K562 (cell line): ENCODE measurements around the gene HNMT. TPM values are rescaled to one million over a fixed set of nuclear protein-coding genes. Genes with fewer than 3 reads are reported as not detected.
"Not testable (repeated sequence)": the region's sequence is repeated elsewhere in the genome, so short reads cannot be mapped to it uniquely, and the experiment has no call there.

Experiments
- ATAC-seq: fragments of 200-7000 bp; cut with Tn5 transposase; 3 replicates; pipeline ENCODE4 v1.9.1; 2020; ENCODE audit warnings: moderate library complexity
- BruUV-seq: library from RNA; stranded (reverse); fragments of 400-500 nt; replicated peaks from 2 replicates; lab custom pipeline; 2021; lab: Mats Ljungman, UMichigan
- CTCF ChIA-PET: fragments of 300-600 bp; formaldehyde crosslinking; extraction: SDS; loops from one replicate; lab custom pipeline; 2021; ENCODE audit warnings: low intra/inter-chr PET ratio; lab: Yijun Ruan, JAX
- POLR2A ChIA-PET: fragments of 300-600, 350-650 bp; sonication (Branson Sonifier 250); formaldehyde crosslinking; extraction: SDS; loops from one replicate; lab custom pipeline; 2021; ENCODE audit warnings: antibody characterized with exemption, inconsistent platforms; lab: Yijun Ruan, JAX
- DNase-seq, 4 experiments: peaks; one replicate each; pipeline versions ENCODE4 v3.0.0 to v3.0.0-alpha.2; 2011 to 2018; ENCODE audit warnings: low spot score in 3 of 4, mixed read lengths in 3 of 4; ENCODE audit errors: extremely low read depth in 1 of 4
- FAIRE-seq: peaks from 2 replicates; lab custom pipeline; 2011; peaks lifted over from hg19 to GRCh38; lab: Jason Lieb, UNC
- H2AFZ ChIP-seq: 2 replicates; pipeline ENCODE4 v1.6.0; 2011; ENCODE audit warnings: low read depth, low read length, control low read depth, inconsistent platforms
- H3K27ac ChIP-seq: fragments of 200-600 bp; 3 replicates; pipeline ENCODE4 v1.8.0; 2011; ENCODE audit warnings: low read depth, mild to moderate bottlenecking, control low read depth, inconsistent platforms, low read length, moderate library complexity, mixed read lengths; ENCODE audit errors: extremely low read depth
- H3K27me3 ChIP-seq, 2 experiments: fragments of 300-600 bp in 1 of 2; 2 replicates in 1 of 2; 3 replicates in 1 of 2; pipeline versions ENCODE4 v1.6.0 to v1.8.0; 2011; ENCODE audit warnings: inconsistent platforms in 2 of 2, low read length in 2 of 2, mild to moderate bottlenecking in 1 of 2, mixed read lengths in 1 of 2, moderate library complexity in 1 of 2; ENCODE audit not compliant: control insufficient read depth in 2 of 2, insufficient read depth in 2 of 2
- H3K36me3 ChIP-seq: fragments of 300-600 bp; 3 replicates; pipeline ENCODE4 v1.8.0; 2011; ENCODE audit warnings: mild to moderate bottlenecking, low read length, inconsistent platforms; ENCODE audit not compliant: control insufficient read depth, insufficient read depth
- H3K4me1 ChIP-seq, 2 experiments: fragments of 200-600 bp in 1 of 2; replicated peaks in 1 of 2; 2 replicates in 1 of 2; 3 replicates in 1 of 2; pipeline versions ENCODE4 v1.5.1 to v1.8.0; 2011; ENCODE audit warnings: inconsistent platforms in 2 of 2, low read length in 2 of 2, mild to moderate bottlenecking in 1 of 2, mixed read lengths in 1 of 2, moderate library complexity in 1 of 2; ENCODE audit not compliant: control insufficient read depth in 2 of 2, insufficient read depth in 2 of 2
- H3K4me2 ChIP-seq: 2 replicates; pipeline ENCODE4 v1.6.1; 2011; ENCODE audit warnings: low read length, control low read depth, inconsistent platforms, mixed read lengths; ENCODE audit not compliant: insufficient read depth
- H3K4me3 ChIP-seq: fragments of 200-600 bp; sonication (generic), shearing (Covaris generic); 2 replicates; pipeline ENCODE4 v1.5.1; 2016; ENCODE audit warnings: control low read depth, inconsistent platforms
- H3K79me2 ChIP-seq: fragments of 200-600 bp; 3 replicates; pipeline ENCODE4 v1.8.0; 2011; ENCODE audit warnings: low read length, inconsistent platforms; ENCODE audit not compliant: control insufficient read depth, insufficient read depth
- H3K9ac ChIP-seq, 2 experiments: 2 replicates each; pipeline versions ENCODE4 v1.6.0 to v1.6.1; 2011; ENCODE audit warnings: low read depth in 2 of 2, low read length in 2 of 2, control low read depth in 1 of 2, inconsistent platforms in 1 of 2, mild to moderate bottlenecking in 1 of 2, mixed read lengths in 1 of 2; ENCODE audit not compliant: insufficient read depth in 1 of 2
- H3K9me1 ChIP-seq: one replicate; pipeline ENCODE4 v1.6.0; 2011; ENCODE audit warnings: inconsistent platforms, mild to moderate bottlenecking, low read length, moderate library complexity; ENCODE audit not compliant: control insufficient read depth, insufficient read depth
- H3K9me3 ChIP-seq: replicated peaks from 2 replicates; pipeline ENCODE4 v1.5.1; 2011; ENCODE audit warnings: low read depth, low read length, inconsistent platforms; ENCODE audit not compliant: control insufficient read depth, insufficient read depth
- H4K20me1 ChIP-seq: replicated peaks from 2 replicates; pipeline ENCODE4 v1.6.1; 2011; ENCODE audit warnings: low read length, inconsistent platforms, mixed read lengths; ENCODE audit not compliant: control insufficient read depth, insufficient read depth
- WGBS: fragments of 100-300 bp; shearing (Covaris generic); methylation state at CpG from one replicate; pipeline ENCODE4 v1.1.6; 2016; ENCODE audit warnings: low coverage, mixed read lengths; ENCODE audit not compliant: insufficient coverage; ENCODE audit errors: missing lambda C conversion rate; 5-methylcytosine and 5-hydroxymethylcytosine counted together
- in situ Hi-C: fragments of 300-500 bp; cut with MboI; formaldehyde crosslinking; loops from 4 replicates; pipeline ENCODE4 v1.15.0; 2018; ENCODE audit warnings: inconsistent platforms, mixed read lengths
- intact Hi-C: fragments of 100-400 bp; cut with micrococcal nuclease; formaldehyde crosslinking; loops from 2 replicates; pipeline ENCODE4 v1.14.2; 2022
- polyA plus RNA-seq, 8 experiments: library from polyadenylated mRNA; depleted of rRNA in 4 of 8; stranded (reverse) in 5 of 8; unstranded in 3 of 8; fragments of >200 nt; fragmentation: Nextera tagmentation in 2 of 8; fragmentation: Illumina TruSeq in 1 of 8; extraction: Ambion mirVana in 2 of 8; extraction: Trizol in 1 of 8; gene quantifications; 2 replicates each; pipeline versions ENCODE4 v1.2.1 to v1.2.3, GENCODE V29; 2011 to 2014; ENCODE audit warnings: inconsistent platforms in 1 of 8, missing spikeins in 1 of 8
- total RNA-seq, 7 experiments: library from RNA; depleted of rRNA in 6 of 7; stranded (reverse); fragments of >200 nt in 6 of 7; fragmentation: Illumina TruSeq in 2 of 7; extraction: Trizol in 2 of 7; gene quantifications; 2 replicates each; pipeline versions ENCODE4 v1.2.1 to v1.2.3, GENCODE V29; 2011 to 2021; ENCODE audit warnings: low replicate concordance in 1 of 7

The HNMT gene
- total and polyA plus RNA-seq, 9 of the 15 experiments (the other 6 are each of a cell fraction or from before 2014, with no cell fraction given): 3.1 to 10.9 (median 5.3) TPM

GRCh38 chr2:137995368-137995767, 31.1 kb downstream of the HNMT start:
- 4% methylated on average over 2 of the region's 2 CpGs for WGBS
- FAIRE-seq, H3K9me1 ChIP-seq, H3K27me3 ChIP-seq, H3K9me3 ChIP-seq, H2AFZ ChIP-seq, DNase-seq, H3K36me3 ChIP-seq, H3K9ac ChIP-seq, H4K20me1 ChIP-seq, BruUV-seq, in situ Hi-C loops, H3K4me2 ChIP-seq, H3K79me2 ChIP-seq, H3K4me3 ChIP-seq, ATAC-seq, H3K27ac ChIP-seq, H3K4me1 ChIP-seq, intact Hi-C loops: not testable (repeated sequence)
- CTCF ChIA-PET: interaction anchor here (0.6 kb wide), 1 partner anchor 742 kb away, joined by 3 read pairs; no protein-coding TSS in a partner anchor
- POLR2A ChIA-PET: interaction anchor here (0.6 to 1.4 kb wide), 2 partner anchors 9 to 14 kb away, joined by 3 to 7 read pairs; no protein-coding TSS in a partner anchor

GRCh38 chr2:137996158-137996557, 31.9 kb downstream of the HNMT start:
- H3K4me3 ChIP-seq, DNase-seq, in situ Hi-C loops, H4K20me1 ChIP-seq, H3K27ac ChIP-seq, H2AFZ ChIP-seq, H3K79me2 ChIP-seq, H3K4me2 ChIP-seq, CTCF ChIA-PET, H3K27me3 ChIP-seq, H3K36me3 ChIP-seq, H3K9ac ChIP-seq, intact Hi-C loops, H3K9me3 ChIP-seq, BruUV-seq, ATAC-seq, FAIRE-seq, H3K9me1 ChIP-seq, H3K4me1 ChIP-seq: not testable (repeated sequence)
- POLR2A ChIA-PET: interaction anchor here (1.4 kb wide), 1 partner anchor 10 kb away, joined by 7 read pairs; no protein-coding TSS in a partner anchor
